HG03565 (cell line): ENCODE results near the gene RFC3.
"Not testable (repeated sequence)": the region's sequence is repeated elsewhere in the genome, so short reads cannot be mapped to it uniquely, and the experiment has no call there.

Experiments
- ATAC-seq: cut with Tn5 transposase; IDR thresholded peaks from one replicate; pipeline ENCODE4 v1.9.1; 2021; ENCODE audit warnings: mild to moderate bottlenecking, moderate library complexity; ENCODE audit not compliant: unreplicated experiment

The RFC3 gene

DNA sequence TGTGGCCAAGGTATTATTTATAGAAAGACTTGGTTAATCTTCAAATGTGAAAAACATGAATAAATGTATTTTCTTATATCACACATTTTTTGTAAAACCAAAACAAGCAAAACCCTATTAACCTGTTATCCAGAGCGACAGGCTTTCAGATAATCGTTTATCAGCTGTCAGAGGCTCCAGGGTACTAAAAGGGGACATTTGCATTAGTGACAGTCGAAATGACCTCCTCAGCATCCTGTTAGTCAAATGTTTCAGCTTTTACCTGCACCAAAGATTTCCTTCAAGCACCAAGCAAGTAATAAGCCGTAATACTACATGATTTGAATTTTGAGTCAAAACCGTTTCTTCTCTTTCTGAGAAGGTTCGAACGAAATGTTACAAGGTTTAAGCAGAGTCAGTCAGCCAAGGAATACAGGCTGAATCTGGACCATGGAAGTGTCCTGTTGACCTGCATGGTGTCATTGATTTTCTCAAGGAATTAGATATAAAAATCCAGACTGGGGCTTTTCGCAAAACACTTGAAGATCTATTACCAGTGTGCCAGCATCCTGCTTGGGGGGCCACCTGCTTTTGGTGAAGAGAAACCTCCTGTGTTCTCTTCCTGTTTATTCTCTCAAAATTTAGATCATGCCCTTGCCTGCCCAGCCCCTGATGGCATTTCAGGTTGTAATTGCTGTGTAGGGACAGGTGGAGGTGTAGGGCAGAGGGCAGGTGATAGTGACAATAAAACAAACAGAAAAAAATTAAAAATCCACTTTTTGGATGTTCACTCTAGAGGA, 11.3 kb upstream of the RFC3 start:
- ATAC-seq: no peak

DNA sequence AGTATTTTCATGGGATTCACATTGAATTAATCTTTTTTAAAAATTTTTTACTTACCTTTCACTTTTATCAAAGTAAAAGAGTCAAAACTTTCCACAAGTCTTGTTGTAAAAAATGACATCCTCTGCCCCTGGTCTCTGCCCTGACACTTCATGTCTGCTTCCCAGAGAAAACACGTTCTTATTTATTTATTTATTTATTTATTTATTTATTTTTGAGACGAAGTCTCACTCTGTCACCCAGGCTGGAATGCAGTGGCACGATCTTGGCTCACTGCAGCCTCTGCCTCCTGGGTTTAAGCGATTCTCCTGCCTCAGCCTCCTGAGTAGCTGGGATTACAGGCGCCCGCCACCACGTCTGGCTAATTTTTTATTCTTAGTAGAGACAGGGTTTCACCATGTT, 5.1 kb upstream of the RFC3 start:
- not testable (repeated sequence) for ATAC-seq

DNA sequence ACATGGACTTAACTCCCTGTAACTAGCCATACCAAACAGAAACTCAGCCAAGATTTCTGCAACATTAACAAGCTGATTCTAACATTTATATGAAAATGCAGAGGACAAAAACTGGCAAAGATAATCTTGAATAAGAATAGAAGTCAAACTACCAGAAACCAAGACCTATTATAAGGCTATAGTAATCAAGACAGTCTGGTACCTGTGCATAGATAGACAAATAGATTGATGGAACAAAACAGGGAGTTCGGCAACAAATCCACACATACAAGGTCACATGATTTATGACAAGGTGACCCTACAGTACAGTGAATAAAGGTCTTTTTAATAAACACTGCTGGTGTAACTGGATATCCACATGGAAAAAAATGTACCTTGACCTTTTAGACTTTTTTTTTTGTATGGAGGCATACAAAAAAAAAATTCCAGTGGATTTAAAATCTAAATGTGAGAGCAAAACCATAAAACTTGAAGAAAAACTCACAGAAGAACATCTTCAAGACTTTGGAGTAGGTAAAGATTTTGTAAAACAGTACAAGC, 2.9 kb upstream of the RFC3 start:
- ATAC-seq: no peak

DNA sequence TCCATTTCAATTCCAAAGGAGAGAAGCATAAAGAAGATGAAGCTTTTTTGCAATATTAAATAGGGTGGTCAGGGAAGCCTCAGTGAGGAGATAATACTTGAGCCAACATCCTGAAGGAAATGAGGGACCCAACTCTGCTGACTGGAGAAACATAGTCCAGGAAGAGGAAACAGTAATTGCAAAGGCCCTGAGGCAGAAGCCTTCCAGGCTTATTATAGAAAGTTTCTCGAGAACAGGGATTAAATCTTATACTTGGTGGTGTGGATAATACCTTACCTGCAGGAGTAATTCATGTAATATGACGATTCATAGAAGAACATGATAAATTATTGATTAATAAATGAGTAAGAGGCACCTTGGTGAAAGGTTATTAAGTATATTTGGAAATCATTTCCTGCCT, 1.0 kb upstream of the RFC3 start:
- ATAC-seq: no peak

DNA sequence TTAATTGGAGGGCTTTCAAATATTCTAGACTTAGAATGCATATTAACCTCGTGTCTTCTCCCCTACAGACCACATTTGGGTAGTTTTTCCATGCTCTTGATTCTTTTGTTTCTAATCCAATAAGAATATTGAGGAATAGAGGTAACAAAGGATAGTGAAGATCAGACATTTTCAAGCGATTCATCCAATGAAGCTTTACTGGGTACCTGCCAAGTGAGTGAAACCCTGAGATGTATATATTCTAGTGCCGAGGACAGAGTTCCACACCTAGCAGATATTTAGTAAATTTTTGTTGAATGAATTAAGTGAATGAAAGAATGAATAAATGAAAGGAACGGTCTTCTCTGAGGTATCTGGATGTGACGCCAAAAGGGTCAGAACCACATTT, 442 bp upstream of the RFC3 start:
- no peak for ATAC-seq

DNA sequence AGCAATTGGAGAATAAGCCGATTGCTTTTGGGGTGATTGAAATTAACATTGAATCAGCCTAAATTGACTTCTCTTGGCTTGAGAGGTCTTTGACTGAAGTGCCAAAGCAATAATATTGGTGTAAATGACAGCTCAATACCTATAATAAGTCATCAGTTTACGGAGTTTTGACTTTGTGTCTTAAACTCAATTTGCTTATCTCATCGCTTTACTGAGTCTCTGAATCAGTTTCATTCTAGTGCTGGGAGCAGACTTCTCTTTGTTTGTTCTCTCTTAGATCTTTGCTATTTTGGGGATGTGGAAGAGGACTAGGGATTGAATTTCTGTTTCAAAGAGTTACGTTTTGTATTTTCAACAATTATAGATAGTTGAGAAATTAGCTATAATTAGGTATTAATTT, 7.1 kb downstream of the RFC3 start:
- no peak for ATAC-seq

DNA sequence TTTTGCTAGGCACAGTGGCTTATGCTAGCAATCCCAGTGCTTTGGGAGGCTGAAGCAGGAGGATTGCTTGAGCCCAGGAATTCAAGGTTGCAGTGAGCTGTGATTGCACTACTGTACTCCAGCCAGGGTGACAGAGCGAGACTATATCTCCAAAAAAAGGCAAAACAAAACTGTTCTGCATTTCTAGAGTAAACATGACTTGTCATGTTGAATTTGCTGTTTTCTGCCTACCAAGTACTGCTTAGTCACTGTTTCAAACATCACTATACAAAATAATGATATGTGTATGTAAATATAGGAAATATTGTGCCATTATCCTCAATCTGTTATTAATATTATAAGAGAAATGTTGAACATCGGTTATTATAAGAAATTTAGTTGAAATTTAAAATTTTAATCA, 9.2 kb downstream of the RFC3 start:
- ATAC-seq: no peak

DNA sequence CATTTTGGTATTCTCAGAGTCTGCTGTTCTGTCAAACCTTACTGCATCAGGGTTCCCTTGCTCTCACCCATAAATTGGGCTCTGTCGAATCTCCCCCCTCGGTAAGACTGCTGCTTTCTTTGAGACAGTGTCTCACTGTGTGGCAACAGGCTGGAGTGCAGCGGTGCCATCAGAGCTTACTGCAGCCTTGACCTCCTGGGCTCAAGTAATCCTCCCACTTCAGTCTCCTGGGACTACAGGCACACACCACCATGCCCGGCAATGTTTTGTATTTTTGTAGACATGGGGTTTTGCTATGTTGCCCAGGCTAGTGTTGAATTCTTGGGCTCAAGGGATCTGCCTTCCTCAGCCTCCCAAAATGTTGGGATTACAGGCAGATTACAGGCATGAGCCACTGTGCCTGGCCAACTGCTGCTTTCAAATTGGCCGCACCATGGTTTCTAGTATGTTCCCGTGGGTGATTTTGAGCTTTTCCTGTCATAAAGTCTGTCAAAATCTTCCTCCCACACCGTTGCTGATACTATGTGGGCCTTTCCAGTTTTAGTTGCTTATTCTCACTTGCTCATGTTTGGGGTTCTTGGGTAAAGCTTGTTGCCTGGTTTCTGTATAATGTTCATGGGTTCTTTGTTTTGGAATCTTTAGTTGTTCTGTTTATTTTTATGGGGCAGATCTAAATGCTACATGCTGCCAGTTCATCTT, 10.6 kb downstream of the RFC3 start:
- ATAC-seq: no peak

DNA sequence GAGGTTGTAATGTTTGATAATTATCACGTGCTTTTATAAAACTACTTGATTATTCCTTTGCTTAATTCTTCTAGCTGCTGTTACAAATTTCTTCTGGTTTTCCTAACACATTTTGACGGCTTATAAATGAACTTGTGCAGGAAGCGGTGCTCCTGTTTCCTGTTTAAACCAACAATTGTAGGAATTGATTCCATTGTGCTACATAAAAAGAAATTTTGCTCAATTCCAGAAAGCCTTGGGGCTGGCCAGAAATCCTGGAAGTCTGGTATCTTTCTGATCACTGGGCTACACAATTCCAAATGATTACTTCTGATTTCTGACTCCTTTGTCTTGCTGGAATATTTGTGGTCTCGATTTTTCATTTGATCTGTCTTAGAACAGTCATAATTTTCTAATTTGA, 14.9 kb downstream of the RFC3 start:
- no peak for ATAC-seq

DNA sequence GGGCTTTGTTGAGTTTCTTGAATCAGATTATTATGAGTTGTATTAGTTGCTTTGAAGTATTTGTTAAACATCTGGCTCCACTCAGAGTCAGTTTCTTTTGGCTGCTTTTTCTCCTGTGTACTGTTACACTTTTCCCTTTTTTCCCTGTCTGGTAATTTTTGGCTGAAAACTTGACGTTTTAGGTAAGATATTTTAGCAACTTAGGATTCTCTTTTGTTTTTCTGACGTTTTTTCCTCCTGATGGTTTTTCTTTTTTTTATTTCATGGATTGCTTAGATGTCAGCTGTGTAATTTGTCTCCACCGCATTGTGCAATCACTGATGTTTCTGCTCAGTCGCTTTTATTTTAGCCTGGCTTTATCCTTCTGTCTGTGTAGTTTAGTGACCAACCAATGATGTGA, 20.7 kb downstream of the RFC3 start:
- ATAC-seq: no peak

DNA sequence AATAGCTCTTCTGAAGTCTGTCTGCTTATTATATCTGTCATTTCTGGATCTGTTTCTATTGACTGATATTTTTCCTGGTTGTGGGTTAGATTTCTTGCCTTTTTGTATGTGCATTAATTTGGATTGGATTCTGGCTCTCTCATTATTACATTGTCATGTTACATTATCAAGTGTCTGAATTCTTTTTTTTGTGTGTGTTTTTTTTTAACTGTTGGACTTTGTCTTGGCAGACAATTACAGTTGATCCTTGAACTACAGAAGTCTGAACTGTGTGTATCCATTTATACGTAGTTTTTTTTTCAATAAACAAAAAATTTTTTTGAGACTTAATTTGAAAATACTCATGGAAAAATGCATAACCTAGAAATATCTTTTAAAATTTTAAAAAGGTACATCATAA, 22.5 kb downstream of the RFC3 start:
- ATAC-seq: no peak

DNA sequence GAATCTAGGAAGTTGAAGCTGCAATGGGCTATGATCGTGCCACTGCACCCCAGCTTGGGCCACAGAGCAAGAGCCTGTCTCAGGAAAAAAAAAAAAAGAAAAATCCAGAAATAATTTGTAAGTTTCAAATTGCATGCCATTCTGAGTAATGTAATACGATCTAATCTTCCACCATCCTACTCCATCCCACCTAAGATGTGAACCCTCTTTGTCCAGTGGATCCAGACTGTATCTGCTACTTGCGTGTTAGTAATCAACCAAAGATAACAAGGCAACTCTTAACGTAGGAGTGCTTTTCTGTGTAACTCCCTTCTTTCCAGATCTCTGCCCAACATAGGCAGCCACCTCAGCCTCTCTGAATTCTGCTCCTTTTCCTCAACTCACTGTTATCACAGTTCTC, 24.3 kb downstream of the RFC3 start:
- no peak for ATAC-seq

DNA sequence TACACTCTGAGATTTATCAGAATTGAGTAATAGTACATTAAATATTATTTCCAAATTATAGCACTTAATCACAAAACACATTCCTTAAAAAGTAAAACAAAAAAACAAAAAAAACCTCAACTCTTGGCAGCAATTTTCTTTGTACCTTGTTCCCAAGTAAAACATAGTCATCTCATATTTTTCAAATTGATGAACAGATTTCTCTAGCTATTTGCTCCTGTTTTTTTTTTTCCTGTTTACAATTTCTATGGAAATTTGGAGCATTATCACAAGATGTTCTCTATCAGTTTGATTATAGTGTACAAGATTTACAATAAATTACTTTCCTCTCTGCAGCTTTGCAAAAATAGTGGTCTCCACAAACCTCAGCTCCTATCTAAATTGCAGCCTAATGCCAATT, 25.0 kb downstream of the RFC3 start:
- no peak for ATAC-seq

DNA sequence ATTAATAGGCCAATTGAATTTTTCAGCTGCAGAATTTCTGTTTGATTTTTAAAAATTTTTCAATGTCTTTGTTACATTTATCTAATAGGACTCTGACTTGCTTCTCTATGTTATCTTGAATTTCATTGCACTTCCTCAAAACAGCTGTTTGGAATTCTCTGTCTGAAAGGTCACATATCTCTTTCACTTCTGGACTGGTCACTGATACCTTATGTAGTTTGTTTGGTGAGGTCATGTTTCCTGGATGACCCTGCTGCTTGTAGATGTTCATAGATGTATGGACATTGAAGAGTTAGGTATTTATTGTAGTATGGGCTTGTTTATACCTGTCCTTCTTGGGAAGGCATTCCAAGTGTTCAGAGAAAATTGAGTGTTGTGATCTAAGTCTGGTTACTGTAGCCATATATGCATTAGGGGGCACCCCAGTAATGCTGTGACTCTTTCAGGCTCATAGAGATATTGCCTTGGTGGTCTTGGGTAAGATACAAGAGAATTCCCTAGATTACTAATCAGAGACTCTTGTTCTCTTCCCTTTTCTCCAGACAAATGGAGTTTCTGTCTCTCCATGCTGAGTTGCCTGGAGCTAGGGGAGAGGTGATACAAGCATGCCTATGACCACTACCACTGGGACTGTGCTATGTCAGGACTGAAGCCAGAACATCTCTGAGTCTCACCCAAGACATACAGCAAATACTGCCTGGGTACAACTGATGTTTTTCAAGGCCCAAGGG, 27.8 kb downstream of the RFC3 start:
- ATAC-seq: no peak

DNA sequence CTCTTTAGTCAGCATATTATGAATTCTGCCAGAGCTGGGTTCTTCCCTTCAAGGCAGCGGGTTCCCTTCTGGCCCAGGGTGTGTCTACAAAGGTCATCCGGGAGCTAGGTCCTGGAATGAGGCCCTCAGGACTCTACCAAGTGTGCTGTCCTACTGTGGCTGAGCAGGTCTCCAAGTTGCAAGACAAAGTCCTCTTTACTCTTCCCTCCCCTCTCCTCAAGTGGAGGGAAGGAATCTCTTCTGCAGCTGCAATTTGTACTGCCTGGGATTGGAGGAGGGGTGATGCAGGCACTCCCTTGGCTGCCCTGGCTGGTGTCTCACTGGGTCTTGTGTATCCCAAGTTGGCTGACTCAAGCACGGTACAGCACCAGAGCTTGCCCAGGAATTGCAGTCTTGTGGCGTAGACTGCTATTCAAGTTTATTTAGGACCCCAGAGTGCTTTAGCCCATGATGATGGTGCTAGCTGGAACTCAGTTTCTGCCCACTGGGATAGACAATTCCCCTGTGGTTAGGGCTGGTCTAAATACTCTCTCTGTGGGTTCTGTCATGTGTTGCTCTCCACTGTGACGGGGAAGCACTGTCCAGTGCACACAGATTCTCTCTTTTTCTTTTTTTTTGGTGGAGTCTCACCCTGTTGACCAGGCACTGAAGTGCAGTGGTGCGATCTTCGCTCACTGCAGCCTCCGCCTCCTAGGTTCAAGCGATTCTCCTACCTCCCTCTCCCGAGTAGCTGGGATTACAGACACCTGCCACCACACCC, 28.5 kb downstream of the RFC3 start:
- ATAC-seq: no peak

DNA sequence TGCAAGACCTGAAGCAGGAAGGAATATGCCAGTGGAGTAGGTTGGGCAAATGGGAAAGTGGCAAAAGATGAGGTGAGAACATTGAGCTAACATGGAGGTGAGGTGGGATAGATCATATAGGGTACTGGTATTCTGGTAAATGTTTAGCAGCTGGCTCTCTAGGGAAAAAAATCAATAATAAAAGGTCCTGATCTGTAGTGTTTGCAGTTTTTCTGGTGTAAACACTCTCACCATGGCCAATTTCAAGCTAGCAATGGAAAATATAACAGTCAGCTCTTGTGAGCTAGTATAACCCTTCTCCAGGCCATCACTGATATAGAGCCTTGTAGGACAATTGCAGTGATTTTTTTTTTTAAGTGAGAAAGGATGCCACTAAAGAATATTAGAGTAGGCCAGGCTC, 31.3 kb downstream of the RFC3 start:
- no peak for ATAC-seq

DNA sequence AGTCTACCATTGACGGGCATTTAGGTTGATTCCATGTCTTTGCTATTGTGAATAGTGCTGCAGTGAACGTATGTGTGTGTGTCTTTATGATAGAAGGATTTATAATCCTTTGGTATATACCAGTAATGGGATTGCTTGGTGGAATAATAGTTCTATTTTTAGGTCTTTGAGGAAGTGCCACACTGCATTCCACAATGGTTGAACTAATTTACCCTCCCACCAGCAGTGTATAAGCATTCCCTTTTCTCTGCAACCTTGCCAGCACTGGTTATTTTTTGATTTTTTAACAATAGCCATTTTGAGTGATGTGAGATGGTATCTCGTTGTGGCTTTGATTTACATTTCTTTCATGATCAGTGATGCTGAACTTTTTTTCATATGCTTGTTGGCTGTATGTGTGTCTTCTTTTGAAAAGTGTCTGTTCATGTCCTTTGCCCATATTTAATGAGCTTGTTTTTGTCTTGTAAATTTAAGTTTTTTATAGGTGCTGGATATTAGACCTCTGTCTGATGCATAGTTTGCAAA, 37.5 kb downstream of the RFC3 start:
- no peak for ATAC-seq

DNA sequence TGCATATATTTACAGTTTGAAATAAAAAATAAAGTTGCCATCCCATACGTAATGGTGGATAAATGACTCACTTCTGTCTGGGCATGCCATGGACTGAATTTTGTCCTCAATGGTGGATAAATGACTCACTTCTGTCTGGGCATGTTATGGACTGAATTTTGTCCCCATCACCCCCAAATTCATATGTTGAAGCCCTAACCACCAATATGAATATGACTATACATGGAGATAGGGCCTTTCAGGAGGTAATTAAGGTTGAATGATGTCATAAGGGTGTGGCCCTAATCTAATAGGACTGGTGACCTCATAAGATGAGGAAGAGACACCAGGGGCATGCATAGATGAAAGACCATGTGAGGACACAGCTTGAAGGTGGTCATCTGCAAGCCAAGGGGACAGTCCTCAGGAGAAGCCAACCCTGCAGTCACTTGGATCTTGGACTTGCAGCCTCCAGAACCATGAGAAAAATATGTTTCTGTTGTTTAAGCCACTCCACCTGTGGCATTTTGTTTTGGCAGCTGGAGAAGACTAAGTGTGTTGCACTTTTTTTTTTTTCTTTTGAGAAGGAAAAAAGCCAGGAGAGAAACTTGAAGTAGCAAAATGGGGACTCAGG, 41.8 kb downstream of the RFC3 start:
- ATAC-seq: no peak

DNA sequence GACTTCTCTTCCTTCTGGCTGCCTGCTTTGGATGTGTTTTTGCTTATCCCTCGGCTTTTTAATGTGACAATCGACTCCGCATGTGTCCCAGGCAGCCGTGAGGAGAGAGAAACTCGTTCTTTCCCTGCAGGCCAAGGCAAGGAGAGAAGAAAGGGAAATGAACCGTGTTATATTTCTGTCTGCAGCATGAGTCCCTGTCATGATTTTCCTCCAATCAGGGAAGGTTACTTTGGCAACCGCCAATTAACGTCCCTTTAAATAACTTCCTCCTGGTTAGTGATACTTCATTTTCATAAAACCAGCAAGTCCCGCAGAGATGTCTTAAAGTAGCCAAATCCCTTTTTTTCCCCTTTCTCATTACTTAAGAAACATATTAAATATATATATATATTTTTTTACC, 42.6 kb downstream of the RFC3 start:
- no peak for ATAC-seq

DNA sequence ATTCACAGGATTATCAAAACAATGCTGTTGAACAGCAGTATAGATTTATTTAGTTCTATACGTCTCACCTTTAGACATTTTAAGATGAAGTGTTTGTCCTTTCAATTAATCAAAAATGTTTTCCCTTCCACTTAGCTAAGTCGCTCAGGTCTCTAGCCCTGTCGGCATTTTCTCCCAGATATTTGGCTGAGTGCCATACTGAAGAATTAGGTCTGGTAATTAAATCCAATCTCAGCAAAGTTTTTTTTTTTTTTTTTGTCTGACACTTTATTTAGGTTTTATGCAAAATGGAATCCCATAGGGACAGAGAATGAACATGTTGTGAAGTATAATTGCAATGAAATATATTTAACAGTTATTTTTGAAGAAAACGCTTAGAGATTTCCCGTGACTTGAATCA, 44.1 kb downstream of the RFC3 start:
- ATAC-seq: no peak
